ENCODE results near the gene DEPDC1. TPM values are rescaled to one million over a fixed set of nuclear protein-coding genes. Genes with fewer than 3 reads are reported as not detected.

Gene DEPDC1
- total RNA-seq, 1 experiment from 2014 or later = 26.1 TPM

- no peak for DNase-seq
- H4K91ac ChIP-seq (ENCODE audit: insufficient read length, low read depth, low read length) = no peak overlapping the region
- H3K27ac Mint-ChIP-seq = peak overlapping the region in 1 of 3 experiments; percentile 55; a peak in 1 of 7 replicates
- H2BK12ac ChIP-seq (ENCODE audit: insufficient read length, low read depth, low read length) = no peak overlapping the region
- H3K27ac ChIP-seq (ENCODE audit: insufficient read length, low read depth, low read length) = no peak overlapping the region
- no peaks in the 10 kb centered on the region for H3K36me3 Mint-ChIP-seq (ENCODE audit: insufficient read depth in 1 of 3, low read depth in 3 of 3)
- H3K79me1 ChIP-seq (ENCODE audit: insufficient read depth, low read depth, low read length, poor library complexity, severe bottlenecking) = no peaks in the 10 kb centered on the region
- no peak overlapping the region for H2BK120ac ChIP-seq (ENCODE audit: low read depth, low read length, poor library complexity, severe bottlenecking)
- no peak overlapping the region for H3K4ac ChIP-seq (ENCODE audit: low read depth, low read length)
- no peaks in the 10 kb centered on the region for H3K23me2 ChIP-seq (ENCODE audit: insufficient read length, low read depth, low read length, poor library complexity, severe bottlenecking)
- H3K4me2 ChIP-seq (ENCODE audit: insufficient read depth, insufficient read length, low read length) = no peak overlapping the region
- H3K23ac ChIP-seq (ENCODE audit: insufficient read length, low read depth, low read length) = no peak overlapping the region
- H3K18ac ChIP-seq (ENCODE audit: insufficient read length, low read depth, low read length) = no peak overlapping the region
- no peak overlapping the region for H3K9ac ChIP-seq (ENCODE audit: extremely low read depth, insufficient read length, low read length)
- H3T11ph ChIP-seq (ENCODE audit: low read length) = no peak overlapping the region
- no peak overlapping the region for H2AFZ ChIP-seq (ENCODE audit: low read length)
- H4K5ac ChIP-seq (ENCODE audit: insufficient read length, low read depth, low read length) = no peak overlapping the region
- no peaks in the 10 kb centered on the region for H3K4me1 Mint-ChIP-seq
- H3K4me1 ChIP-seq (ENCODE audit: insufficient read depth, low read length) = no peaks in the 10 kb centered on the region
- H3K27me3 Mint-ChIP-seq (ENCODE audit: low read depth) = no peaks in the 10 kb centered on the region
- 0 out of 5 replicates have a peak, but pooled peaks cover 0 to under 1% of the 10 kb centered on the region in 2 experiments for H3K9me3 Mint-ChIP-seq
- no peak overlapping the region for H2BK15ac ChIP-seq (ENCODE audit: low read depth, low read length)
- H3K79me2 ChIP-seq (ENCODE audit: insufficient read depth, low read length) = no peaks in the 10 kb centered on the region
- no peaks in the 10 kb centered on the region for H4K20me1 ChIP-seq (ENCODE audit: control insufficient read depth, insufficient read depth, insufficient read length)
- no peak overlapping the region for H2BK20ac ChIP-seq (ENCODE audit: low read depth, low read length, poor library complexity, severe bottlenecking)
- no peaks in the 10 kb centered on the region for H3K9me3 ChIP-seq (ENCODE audit: control insufficient read depth, low read depth, low read length)
- no peak overlapping the region for H3K56ac ChIP-seq (ENCODE audit: insufficient read length, low read depth, low read length)
- H3K14ac ChIP-seq (ENCODE audit: insufficient read depth, low read length) = no peak overlapping the region
- H3K4me3 Mint-ChIP-seq = no peak overlapping the region
- no CpG with 5 or more reads among the region's 4 CpGs for WGBS (ENCODE audit: extremely low coverage, insufficient read length, low lambda C conversion rate)
- no peak overlapping the region for H2BK5ac ChIP-seq (ENCODE audit: insufficient read length, low read length)
- H4K8ac ChIP-seq (replicated peaks; ENCODE audit: insufficient read length, low read depth, low read length) = no peak overlapping the region
- no peak for TF ChIP-seq CTCF (conservative IDR thresholded peaks at IDR 0.05)
- H3K27me3 ChIP-seq (ENCODE audit: insufficient read depth, low read length) = no peaks in the 10 kb centered on the region
- H2AK5ac ChIP-seq (ENCODE audit: insufficient read length, low read length) = no peak overlapping the region
Observed at GRCh38 chr1:68544651-68545050, 47.8 kb upstream of the DEPDC1 start.

Data from H9 (cell line).